Nephron progenitor cell (in vitro differentiated cells): Measurements from ENCODE around the gene TCF7L1.
A peak's percentile ranks its signal among the peaks of the same experiment; 100 is the strongest.

ENCODE experiments used
- DNase-seq: peaks from one replicate; pipeline ENCODE4 v3.0.0; 2021
- H3K27ac Mint-ChIP-seq: 2 replicates; pipeline ENCODE4 v1.8.0; 2021; ENCODE audit warnings: mild to moderate bottlenecking, moderate library complexity, mixed read lengths
- H3K27me3 Mint-ChIP-seq: 2 replicates; pipeline ENCODE4 v1.8.0; 2021; ENCODE audit warnings: mild to moderate bottlenecking, low read depth, mixed read lengths; ENCODE audit not compliant: poor library complexity
- H3K36me3 Mint-ChIP-seq: 2 replicates; pipeline ENCODE4 v1.8.0; 2021; ENCODE audit warnings: low read depth, mixed read lengths
- H3K4me1 Mint-ChIP-seq: 2 replicates; pipeline ENCODE4 v1.8.0; 2021; ENCODE audit warnings: mixed read lengths
- H3K4me3 Mint-ChIP-seq: 2 replicates; pipeline ENCODE4 v1.8.0; 2021; ENCODE audit warnings: mild to moderate bottlenecking, moderate library complexity, mixed read lengths
- H3K9me3 Mint-ChIP-seq: 2 replicates; pipeline ENCODE4 v1.8.0; 2021; ENCODE audit warnings: mild to moderate bottlenecking, moderate library complexity, mixed read lengths
- TF ChIP-seq, protein P1 (sequence below): fragments of 200-600 bp; sonication (generic); IDR thresholded peaks from 2 replicates; pipeline ENCODE4 v1.5.0; 2021; ENCODE audit warnings: antibody characterized with exemption

The TCF7L1 gene

DNA sequence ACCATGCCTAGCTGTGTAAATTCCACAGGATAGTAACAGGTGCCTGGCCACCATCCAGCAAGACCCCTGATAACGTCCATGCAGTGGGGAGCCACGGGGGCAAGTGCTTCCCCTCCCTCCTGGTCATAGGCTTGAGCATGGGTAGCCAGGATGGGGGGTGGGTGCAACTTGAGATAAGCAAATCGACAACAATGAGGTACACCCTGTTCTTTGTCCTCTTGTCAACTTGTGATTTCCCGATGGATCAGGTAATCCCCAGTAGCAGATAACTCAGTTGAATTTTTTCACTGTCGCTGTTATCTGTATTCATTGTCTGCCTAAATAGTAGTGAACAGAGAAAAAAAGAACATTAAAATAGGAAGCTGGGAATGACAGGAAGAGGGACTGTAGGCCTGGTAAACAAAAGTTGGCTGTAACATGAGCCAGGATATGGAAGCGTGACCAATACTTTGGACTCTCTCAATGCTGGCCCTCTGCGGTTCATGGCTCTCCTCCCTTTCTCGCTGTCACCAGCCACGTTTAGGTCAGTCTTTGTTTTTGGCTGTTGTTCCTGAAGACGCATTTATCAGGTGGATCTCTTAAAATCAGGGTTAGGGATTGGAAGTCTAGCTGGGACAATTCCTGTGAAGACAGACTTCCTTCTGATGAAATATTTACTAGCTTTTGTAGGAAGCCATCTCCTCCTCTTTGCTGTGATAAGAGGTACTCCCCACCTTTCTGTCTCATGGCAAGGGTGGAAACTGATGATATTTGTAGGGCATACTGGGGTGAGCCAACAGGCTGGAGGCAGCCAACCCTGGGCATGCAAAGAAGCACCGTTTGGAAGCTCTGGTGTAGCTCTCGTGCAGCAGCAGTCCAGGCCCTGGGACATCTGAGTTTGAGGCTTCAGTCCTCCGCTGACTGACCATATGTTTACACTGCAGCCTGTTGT is 42.4 kb downstream of the TCF7L1 start:
- H3K9me3 Mint-ChIP-seq: peaks cover 1% of the 10 kb centered on the region
- H3K27ac Mint-ChIP-seq: peak overlapping the region; percentile 98
- peak overlapping the region; percentile 60 for H3K4me3 Mint-ChIP-seq
- peak; percentile 30 for DNase-seq
- peaks cover 9% of the 10 kb centered on the region for H3K27me3 Mint-ChIP-seq
- TF ChIP-seq, protein P1, sequence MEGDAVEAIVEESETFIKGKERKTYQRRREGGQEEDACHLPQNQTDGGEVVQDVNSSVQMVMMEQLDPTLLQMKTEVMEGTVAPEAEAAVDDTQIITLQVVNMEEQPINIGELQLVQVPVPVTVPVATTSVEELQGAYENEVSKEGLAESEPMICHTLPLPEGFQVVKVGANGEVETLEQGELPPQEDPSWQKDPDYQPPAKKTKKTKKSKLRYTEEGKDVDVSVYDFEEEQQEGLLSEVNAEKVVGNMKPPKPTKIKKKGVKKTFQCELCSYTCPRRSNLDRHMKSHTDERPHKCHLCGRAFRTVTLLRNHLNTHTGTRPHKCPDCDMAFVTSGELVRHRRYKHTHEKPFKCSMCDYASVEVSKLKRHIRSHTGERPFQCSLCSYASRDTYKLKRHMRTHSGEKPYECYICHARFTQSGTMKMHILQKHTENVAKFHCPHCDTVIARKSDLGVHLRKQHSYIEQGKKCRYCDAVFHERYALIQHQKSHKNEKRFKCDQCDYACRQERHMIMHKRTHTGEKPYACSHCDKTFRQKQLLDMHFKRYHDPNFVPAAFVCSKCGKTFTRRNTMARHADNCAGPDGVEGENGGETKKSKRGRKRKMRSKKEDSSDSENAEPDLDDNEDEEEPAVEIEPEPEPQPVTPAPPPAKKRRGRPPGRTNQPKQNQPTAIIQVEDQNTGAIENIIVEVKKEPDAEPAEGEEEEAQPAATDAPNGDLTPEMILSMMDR: no peak
- H3K36me3 Mint-ChIP-seq: peaks cover 39% of the 10 kb centered on the region
- peaks cover 81% of the 10 kb centered on the region for H3K4me1 Mint-ChIP-seq

DNA sequence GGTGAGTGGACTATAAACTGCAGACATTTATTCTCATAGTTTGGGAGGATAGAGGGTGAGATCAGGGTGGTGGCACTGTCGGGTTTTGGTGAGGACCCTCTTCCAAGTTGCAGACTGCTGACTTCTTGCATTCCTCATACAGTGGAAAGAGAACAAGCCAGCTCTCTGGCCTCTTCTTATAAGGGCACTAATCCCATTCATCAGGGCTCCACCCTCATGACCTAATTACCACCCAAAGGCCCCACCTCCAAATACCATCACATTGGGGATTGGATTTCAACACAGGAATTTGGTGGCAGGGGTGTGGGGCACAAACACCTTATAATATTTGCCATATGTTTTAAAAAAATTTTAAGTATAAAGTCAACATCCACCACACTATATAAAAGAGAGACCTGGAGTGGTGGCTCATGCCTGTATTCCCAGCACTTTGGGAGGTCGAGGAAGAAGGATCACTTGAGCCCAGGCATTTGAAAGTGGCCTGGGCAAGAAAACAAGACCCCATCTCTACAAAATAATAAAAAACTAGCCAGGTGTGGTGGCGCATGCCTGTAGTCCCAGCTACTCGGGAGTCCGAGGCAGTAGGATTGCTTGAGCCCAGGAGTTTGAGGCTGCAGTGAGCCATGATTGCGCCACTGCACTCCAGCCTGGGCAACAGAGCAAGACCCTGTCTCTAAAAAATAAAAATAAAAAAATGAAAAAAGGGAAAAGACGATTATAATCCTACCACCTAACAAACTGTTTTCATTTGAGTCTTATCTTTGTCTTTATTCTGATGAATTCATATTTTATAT is 44.0 kb downstream of the TCF7L1 start:
- Mint-ChIP-seq H3K4me3 (no peak overlapping the region), H3K27ac (no peak overlapping the region), H3K36me3 (peaks cover 24% of the 10 kb centered on the region)

DNA sequence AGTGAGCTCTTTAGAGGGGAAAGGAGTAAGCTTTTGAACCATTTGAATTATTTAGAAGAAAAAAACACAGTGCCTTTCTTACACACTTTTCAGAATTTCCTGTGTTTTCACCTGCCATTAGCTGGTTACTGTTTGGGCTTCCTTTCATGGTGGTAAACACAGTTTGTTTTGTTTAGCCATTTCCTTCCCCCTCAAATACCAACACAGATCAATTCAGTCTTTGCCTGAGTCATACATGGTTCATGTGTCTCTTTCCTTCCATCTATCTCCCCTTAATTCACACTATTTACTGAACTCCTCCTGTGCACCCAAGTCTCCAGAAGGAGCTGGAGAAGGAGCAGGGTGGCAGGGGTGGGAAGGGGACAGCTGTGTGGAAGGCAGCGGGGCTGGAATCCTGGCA is 45.0 kb downstream of the TCF7L1 start:
- H3K27ac Mint-ChIP-seq: peak overlapping the region; percentile 94
- peaks cover 81% of the 10 kb centered on the region for H3K4me1 Mint-ChIP-seq
- TF ChIP-seq, protein P1: no peak
- peaks cover 22% of the 10 kb centered on the region for H3K36me3 Mint-ChIP-seq
- DNase-seq: no peak
- H3K9me3 Mint-ChIP-seq: no peaks in the 10 kb centered on the region
- peak overlapping the region; percentile 50 for H3K4me3 Mint-ChIP-seq
- H3K27me3 Mint-ChIP-seq: peaks cover 5% of the 10 kb centered on the region

More for the DNA sequence above, 44.0 kb downstream of the TCF7L1 start:
- TF ChIP-seq, protein P1: no peak
- Mint-ChIP-seq H3K4me1 (peaks cover 90% of the 10 kb centered on the region), H3K9me3 (no peaks in the 10 kb centered on the region), H3K27me3 (peaks cover 5% of the 10 kb centered on the region)
- DNase-seq: no peak

DNA sequence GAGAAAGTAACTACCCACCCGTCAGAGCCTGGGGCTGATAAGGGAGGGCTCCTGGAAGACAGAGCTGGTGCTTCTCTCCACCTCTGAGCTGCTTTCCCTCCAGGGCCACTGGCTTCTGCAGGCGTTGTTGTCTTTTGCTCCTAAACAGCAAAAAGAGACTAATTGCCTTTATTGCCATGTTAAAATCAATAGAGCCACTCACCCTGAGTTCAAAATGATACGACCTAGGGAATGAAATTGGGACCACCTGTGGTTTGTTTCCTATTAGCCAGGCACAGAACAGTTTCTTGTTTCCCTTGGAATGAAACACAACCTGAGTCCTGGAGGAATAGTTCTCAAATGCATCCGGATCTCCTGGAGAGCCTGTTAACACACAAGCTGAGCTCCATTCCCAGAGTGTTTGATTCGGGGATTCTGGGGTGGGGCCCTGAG is 45.8 kb downstream of the TCF7L1 start:
- TF ChIP-seq, protein P1: no peak
- Mint-ChIP-seq H3K9me3 (no peaks in the 10 kb centered on the region), H3K27me3 (peaks cover 5% of the 10 kb centered on the region), H3K27ac (peak overlapping the region; percentile 94), H3K4me3 (peak overlapping the region; percentile 51), H3K4me1 (peaks cover 84% of the 10 kb centered on the region), H3K36me3 (peaks cover 26% of the 10 kb centered on the region)
- no peak for DNase-seq

DNA sequence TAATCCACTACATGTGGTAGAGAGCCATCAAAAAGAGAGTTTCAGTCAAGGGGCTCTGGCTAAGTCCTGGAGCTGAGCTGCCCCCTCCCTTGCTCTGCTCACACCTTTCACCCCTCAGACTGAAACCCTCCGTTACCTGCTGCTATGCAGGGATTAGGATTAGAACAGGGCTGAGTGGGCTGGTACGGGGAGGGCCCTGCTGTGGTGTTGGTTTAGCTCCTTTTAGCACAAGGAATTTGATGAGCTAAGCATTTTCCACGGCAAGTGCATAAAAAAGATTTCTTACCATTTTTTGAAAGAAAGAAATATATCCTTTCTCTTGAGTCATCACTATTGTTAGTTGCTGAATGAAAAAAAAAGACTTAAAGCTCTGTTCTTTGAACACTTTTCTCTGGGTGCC is 46.3 kb downstream of the TCF7L1 start:
- Mint-ChIP-seq H3K36me3 (peaks cover 28% of the 10 kb centered on the region), H3K27ac (peak overlapping the region; percentile 94), H3K4me3 (peak overlapping the region; percentile 26), H3K9me3 (no peaks in the 10 kb centered on the region), H3K27me3 (peaks cover 5% of the 10 kb centered on the region), H3K4me1 (peaks cover 81% of the 10 kb centered on the region)
- TF ChIP-seq, protein P1: no peak
- DNase-seq: no peak
